ENCODE measurements around the gene PGAP1.

DNA sequence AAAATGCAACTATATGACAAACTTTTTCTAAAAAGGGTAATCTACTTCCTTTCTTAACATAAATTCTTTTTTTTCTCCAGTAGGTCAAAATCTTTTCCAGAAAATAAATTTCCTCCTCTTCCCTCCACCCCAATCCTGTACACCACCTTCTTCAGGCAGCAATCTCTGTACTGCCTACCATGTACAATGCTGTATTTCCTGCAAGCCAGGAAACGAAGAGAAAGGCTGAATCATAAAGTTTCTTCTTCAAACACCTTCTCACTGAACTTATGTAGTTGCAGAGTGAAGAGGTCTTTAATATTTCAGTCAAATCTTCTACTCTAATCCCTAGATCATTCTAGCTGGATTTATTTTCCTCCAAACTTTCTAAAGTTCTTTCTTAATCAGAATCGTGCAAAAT is 99.2 kb downstream of the PGAP1 start:
- TF ChIP-seq, protein P1, sequence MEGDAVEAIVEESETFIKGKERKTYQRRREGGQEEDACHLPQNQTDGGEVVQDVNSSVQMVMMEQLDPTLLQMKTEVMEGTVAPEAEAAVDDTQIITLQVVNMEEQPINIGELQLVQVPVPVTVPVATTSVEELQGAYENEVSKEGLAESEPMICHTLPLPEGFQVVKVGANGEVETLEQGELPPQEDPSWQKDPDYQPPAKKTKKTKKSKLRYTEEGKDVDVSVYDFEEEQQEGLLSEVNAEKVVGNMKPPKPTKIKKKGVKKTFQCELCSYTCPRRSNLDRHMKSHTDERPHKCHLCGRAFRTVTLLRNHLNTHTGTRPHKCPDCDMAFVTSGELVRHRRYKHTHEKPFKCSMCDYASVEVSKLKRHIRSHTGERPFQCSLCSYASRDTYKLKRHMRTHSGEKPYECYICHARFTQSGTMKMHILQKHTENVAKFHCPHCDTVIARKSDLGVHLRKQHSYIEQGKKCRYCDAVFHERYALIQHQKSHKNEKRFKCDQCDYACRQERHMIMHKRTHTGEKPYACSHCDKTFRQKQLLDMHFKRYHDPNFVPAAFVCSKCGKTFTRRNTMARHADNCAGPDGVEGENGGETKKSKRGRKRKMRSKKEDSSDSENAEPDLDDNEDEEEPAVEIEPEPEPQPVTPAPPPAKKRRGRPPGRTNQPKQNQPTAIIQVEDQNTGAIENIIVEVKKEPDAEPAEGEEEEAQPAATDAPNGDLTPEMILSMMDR (IDR thresholded peaks at IDR 0.05 in 8 of 11, conservative IDR thresholded peaks at IDR 0.05 in 3 of 11), result no peak
- no peak for TF ChIP-seq POLR2A (IDR thresholded peaks at IDR 0.05)
